Stimulated activated CD4-positive, alpha-beta T cell treated with anti-CD3 and anti-CD28 coated beads, Interleukin-1b, Interleukin-23, amount 100 ng/mL, for 1 hour (primary cell): ENCODE measurements around the gene NCK2.

Experiments used
- DNase-seq, 2 donors: peaks; one replicate each; pipeline ENCODE4 v3.0.0-alpha.2; 2020; ENCODE audit warnings: low read depth in 2 of 2

Gene NCK2

DNA sequence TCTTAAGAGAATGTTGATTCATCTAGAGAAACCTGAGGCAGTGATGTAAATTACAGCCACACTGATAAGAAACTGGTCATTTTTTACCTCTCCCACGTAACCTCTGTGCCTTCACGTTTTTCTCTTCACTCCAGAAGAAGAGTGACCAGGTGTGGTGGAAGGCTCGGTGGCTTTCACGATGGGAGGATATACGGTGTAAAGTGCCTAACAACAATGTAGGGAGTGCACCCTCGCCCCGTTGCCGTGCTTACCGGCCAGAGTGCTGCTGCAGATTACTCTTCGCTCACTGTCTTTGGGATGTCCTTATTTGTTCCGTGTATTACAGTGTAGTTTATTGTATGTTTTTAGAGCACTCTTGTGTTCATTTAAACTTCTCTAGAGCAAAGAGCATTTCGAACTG lies 46.5 kb downstream of the NCK2 start:
- DNase-seq, result no peak

DNA sequence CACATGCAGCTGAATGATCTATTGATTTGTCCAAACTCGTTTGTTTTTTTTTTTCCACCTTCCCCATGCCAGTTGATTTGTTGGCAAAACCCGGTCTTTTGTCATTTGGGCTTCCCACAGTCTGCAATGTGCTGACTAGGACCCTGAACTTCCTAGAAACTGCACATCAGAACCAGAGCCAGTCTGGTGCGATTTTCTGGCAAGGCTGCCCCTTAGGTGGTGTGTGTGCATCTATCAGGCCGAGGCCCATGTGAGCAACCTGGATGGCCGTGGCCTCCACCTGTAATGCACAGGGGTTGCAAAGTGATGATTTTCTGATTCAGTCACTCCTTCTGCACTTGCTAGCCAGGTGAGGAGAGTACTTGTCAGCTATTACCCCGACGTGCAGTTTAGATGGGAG lies 47.8 kb downstream of the NCK2 start:
- DNase-seq, result no peak

DNA sequence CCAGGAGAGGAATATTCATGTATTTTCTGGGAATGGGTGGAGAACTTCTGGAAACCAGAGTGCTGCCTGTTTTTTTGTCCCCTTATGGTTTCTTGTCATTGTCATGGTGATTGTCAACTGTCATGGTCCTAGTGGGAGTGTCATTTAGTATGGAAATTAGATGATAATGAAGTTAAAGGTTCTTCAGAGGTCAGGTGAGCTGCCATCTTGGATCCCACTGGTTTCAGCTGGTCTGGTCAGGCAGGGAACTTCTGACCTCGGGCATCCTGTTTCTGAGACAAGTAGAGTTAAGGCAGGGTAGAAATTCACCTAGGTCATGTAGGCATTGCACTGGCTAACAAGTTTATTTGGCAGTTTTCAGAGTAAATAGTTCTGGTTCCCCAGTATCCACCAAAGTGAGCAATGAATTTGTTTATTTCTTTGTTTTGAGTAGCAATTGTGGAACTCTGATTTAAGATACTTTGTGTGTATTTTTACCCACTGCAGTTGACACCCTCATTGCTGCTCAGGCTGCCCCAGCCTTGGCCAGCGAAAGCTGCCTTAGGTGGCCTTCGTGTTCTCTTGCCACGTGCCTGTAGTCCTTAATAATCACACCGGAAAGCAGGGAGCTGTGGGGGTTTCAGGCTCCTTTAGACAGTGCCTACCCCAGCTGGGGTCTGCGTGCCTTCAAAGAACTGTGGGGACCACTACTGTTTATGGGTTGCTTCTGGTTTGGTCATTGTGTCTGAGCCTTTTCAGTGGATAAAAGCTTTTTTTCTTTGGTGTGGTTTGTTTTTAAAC lies 48.7 kb downstream of the NCK2 start:
- DNase-seq, result no peak

DNA sequence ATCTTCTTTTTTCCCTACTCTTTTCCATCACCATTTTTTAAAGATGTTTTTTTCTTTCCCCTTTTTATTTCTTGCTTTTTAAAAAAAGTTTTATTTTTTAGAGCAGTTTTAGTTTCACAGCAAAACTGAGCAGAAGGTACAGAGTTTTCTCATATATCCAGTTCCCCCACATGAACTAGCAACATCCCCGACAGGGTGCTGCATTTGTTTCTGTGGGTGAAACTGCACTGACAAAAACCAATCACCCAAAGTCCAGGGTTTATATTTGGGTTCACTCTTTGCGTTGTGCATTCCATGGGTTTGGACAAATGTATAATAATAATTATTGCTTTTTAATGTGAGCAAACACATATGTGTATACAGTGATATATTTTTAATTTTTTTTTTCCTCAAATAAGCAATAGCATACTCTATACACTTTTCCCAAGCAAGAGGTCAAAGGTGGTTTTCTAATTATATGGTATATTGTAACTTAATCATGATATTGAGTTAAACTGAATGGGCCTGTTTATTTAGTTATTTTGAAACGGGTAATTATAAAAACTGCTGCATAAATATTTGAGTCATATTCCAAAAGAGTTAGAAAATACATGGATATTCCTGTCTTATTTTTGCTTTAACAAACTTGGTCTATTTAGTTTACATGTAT lies 50.3 kb downstream of the NCK2 start:
- no peak for DNase-seq

DNA sequence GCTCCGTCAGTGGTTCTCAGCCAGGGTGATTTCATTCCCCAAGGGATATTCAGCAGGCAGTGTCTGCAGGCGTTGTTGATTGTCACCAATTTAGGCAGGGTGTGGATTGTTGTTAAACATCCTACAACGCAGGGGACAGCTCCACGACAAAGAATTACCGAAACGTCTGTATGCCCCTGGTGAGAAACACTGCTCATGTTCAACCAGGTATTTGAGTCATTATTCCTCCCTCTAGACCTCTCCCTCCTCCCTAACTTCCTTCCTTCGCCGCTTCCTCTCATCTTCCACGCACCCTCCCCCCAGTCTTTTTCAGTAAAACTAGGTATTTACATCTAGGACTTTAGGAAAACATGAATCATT lies 50.8 kb downstream of the NCK2 start:
- no peak for DNase-seq

DNA sequence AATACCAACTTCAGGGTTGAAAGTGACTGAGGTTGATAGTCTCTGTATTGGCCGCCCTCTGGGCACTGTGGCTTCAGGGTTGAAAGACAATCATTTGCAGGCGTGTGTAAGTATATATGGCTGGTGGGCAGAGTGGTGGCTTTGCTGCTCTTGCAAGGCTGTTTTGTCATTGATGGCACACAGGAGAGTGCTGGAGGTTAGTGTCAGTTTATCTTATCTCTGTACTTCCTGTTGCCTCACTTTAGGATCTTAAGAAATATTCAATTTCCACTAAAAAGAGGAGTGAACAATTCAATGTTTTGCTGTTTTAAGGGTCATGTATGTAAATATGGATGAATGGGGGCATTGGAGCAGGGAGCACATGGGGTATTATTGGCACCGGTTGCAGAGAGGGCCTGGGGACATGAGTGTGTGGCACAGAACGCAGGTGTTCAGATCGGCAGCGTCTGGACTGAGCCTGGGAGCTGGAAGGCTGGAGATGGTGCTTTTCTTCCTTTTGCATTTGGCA lies 51.5 kb downstream of the NCK2 start:
- DNase-seq, result no peak

DNA sequence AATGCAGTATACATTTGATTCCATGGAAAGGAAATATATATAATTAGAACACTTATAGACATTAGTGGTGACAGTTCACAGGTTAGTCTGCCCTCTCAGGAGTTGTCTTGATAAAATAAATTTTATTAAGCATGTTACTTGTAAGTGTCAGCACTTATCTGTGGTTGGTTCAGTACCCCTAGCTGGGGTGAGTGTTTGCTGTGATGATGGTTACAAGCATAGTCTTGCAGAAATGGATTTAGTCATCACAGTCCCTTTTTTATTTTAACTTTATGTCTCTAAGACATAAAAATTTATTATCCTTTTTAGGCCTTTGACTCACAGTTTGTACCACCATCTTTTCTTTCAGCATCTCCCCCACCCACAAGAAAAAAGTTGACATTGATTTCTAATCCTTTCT lies 52.1 kb downstream of the NCK2 start:
- DNase-seq, result no peak

DNA sequence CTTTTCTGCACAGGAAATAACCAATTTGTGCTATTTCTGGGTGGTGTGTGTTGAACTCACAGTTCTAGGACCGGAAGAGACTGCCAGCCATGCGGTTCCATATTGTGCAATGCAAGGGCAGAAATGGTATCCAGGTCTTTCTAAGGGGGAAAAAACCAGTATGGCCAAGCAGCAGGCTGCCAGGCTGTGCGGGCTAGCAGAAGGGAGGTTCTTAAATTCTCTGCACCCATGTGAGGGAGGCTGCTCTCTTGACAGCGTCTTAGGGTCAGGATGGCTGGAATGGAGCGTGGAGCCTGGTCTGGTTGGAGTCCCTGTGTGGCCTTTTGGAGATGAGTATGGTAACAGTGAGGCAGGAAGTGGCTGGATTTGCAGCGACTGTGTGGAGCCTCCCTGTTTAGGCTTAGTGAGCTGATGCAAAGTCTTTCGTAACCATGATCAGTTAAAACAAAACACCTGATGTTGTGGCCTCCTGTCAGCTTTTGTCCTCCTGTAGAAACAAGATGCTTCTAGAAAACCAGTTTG lies 52.6 kb downstream of the NCK2 start:
- no peak for DNase-seq

DNA sequence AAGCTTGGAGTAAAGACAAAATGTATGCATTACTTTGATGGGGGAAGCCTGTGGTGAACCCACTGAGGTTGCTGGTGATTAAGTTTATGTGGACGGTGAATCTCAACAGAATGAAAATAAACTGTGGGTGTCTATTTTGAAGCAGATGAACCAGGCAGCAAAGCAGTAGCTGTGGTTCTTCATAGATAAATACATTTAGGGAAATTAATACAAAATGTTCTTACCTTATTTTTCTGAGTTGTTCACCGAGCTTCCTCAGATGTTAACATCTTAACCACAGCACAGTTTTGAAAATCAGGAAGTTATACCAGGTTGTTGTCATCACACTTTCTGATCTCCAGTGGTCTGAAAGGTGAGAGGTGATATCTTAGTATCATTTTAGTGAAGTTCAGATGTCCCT lies 53.9 kb downstream of the NCK2 start:
- DNase-seq, result no peak

DNA sequence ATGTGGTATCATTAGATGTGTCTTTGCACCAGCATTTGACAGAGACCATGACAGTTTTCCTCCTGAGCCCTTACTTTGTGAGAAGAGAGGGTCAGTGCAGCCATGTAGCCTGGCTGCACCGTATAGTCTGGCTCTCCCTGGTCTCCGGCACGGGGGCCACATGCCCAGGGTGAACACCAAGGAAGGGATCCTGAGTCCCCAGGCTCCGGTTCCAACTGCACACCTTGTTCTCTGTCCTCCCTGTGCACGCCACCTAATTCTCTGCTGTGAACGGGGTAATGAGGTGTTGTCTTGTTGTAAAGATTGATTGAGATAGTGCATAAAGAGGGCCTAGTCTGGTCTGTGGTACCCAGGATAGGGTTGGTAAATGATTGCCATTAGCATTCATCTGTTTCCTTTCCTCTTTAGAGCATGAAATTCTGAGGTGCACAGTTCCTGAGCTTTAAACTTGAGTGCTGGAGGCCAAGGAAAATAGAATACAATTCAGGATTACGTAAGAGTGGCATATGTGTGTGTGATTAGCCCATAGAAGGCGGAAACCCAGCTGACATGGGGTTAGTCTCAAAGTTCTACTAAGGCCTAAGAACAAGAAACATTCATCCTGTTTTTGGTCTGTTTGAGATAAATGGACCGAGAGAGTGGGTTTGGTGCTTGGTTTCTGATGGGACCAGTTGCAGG lies 55.5 kb downstream of the NCK2 start:
- no peak for DNase-seq

DNA sequence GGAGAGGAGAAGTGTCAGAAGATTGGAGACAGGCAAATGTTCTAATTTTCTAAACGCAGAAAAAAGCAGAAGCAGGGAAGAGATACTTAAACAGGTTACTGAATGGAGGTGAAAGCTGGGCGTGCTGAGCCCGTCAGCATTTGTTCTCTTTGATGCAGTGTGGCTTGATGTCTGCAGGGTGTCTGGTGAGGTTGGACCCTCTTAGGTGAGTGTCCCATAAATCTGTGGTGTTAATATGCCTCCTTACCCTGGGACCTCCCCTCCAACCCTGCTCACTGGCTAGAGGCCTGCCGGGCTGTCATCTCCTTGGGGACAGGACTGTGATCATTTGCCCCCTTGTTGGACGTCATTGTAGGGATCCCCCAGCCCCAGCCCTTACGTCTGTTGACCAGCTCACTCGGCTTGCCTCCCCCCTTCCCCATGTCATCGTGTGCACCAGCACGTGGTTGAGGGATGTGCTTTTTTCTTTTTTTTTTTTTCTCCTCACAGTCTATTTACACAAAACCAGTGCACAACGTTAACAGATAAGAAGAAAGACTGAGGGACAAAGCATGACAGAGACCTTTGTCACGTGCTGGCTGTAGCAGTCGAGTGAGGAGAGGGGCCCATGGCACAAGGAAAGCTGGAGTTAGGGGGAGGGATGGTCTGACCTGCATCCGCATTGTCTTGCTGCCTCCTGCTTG lies 56.4 kb downstream of the NCK2 start:
- DNase-seq, result no peak

DNA sequence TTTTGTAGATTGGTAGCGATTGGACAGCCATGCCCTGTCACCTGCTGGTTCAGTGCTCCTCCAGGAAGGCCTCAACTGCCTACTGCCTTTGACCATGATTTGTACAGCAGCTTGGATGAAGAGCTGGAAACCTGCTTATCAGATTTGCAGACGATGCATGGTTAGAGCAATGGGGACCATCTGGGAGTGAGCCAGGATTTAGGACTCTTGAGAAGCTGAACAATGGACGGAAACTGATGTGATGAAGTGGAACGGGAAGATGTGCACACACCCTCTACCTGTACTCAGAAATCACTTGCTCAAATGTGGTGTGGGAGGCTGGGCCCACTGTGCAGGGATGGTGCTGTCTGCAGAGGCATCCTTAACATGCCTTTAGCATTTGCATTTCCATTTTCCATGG lies 57.2 kb downstream of the NCK2 start:
- no peak for DNase-seq

DNA sequence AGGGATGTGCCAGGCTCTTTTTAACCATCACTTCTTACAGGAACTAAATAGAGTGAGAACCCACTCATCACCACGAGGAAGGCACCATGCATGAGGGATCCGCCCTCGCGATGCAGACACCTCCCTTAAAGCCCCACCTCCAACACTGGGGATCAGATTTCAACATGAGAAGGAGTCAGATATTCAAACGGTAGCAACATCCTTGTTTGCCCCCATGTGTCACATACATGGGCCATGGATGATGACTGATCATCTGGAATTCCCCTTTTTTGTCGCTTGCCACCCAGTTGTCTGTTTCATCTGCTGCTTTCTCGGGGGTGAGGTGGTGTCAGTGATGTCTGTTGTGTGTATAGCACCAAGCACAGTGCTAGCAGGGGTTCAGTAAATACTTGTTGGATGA lies 57.9 kb downstream of the NCK2 start:
- peak; percentile 30 to 34 for DNase-seq

DNA sequence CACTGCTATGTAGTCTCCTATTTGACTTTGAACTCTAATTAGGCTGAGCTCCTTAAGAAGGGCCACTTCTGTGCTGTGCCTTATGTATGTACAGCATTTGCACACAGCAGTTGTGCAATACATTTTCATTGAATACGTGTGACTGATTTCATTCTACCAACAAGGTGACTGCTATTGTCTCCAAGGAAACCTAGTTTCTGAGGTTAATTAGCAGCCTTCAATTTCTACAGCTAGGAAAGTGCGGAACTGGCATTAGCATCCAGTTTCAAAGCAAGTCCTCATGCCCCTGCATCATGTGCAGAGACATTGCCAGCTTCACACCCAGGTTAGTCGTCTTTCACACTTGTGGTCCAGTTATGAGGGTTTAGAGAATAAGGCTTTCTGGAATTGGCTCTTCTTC lies 58.6 kb downstream of the NCK2 start:
- DNase-seq, result no peak

DNA sequence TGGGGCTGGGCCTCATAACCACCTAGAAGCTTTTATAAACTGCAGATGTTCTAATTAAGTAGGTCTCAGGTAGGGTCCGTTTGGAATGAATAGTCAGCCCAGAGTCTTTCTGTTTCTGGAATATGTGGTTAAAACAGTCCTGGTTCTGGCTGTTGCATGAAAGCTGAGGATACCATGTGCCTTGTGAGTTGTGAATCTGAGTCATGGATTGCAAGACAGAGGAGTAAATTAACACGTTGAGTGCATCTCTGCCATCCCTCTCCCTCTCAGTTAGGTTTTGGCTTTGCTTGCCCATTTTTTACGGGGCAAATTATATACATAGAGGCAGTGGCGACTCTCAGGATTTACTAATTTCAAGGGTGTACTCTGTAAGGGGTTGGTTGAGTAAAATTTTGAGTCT lies 59.1 kb downstream of the NCK2 start:
- no peak for DNase-seq

DNA sequence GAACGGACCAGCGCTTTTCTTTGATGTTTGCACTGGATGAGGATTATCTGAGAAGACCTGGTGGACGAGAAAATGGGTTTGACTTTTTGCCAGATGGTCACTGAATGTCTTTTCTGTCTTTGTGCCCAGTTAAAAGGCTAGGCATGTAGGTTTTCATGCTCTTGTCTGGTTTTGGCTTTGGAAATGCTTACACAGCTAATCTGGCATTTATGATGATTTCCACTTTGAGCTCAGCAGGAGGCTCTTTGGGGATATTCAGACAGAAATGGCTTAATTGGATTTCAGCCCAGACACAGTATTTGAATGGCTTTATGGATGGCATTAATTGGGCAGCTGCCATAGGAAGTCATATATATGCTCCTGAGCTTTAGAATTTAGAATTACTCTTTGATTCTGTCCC lies 59.6 kb downstream of the NCK2 start:
- DNase-seq, result no peak

DNA sequence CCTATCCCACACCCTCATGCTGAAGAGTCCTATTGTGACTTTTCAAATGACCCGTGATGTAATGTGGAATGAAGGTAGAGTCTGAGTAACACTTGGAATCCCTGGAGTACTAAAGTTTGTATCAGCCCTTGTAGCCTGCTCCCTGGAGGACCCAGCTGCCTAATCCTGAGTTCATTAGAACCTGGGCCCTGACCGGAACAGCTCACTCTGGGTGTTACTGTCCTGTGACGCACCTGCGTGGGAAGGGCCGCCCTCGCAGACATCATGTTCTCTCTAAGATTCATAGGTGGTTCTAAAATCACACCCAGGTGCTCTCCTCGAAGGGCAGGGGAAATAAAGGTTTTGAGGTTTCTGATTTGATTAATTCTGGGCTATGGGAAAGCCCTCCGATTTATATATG lies 62.3 kb downstream of the NCK2 start:
- DNase-seq, result no peak

DNA sequence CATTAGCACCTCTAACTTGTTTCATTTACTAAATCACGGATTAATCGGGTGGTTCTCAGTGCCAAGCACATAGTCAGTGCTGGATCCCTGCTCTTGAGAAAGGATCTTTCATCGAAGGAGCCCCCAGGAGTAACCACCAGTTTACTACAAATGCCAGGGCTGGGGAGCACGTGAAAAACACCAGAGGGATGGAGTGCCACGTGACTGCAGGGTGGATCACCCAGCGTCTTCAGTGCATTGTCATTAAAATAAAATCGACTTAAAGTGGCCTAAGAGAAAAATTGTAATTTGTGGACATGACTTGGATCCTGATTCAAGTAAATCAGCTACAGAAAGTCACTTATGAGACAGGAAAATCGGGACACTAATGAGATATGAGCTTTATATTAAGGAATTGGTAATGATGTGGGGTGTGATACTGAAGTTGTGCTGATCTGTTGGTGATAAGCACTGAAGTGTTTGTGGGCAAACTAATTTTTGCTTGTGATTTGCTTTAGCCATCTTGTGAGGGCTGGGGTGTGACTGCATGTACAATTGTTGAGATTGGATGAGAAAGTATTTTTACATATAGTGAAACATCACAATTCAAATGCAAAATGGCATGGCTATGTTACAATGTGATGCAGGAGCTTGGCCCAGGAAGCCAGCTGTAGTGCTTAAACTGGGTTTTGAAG lies 63.8 kb downstream of the NCK2 start:
- no peak for DNase-seq

DNA sequence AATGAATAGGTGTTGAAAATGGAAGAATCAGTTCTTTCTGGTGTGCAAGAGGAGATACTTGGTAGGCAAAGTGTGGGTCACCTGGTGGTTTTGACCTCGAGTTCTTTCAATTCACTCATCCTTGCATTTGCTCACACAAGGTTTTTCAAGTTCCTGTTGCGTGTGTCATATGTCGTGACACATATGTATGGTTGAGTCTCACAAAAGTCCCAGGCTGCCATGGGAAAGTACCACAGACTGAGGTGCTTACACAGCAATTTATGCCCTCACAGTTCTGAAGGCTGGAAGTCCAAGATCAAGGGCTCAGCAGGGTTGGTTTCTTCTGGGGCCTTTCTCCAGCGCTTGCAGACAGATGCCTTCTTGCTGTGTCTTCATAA lies 64.4 kb downstream of the NCK2 start:
- no peak for DNase-seq

DNA sequence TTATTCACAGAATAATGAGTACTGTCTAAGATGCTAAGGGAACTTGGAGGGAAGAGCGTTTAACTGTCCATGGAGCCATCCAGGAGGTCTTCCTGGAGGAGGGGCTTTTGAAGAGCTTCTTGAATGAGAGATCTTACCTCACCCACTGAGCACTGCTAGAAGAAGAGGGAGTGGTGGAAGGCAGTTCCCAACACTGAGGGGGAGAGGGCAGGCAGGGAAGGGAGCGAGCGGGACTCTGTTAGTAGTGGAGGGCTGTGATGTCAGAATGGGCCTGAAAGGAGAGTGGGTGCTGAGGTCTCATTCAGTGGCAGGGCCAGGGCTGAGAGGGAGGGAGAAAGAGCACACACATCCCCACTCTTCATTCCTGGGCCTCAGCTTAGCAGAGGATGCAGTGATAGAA lies 65.0 kb downstream of the NCK2 start:
- DNase-seq, result no peak

DNA sequence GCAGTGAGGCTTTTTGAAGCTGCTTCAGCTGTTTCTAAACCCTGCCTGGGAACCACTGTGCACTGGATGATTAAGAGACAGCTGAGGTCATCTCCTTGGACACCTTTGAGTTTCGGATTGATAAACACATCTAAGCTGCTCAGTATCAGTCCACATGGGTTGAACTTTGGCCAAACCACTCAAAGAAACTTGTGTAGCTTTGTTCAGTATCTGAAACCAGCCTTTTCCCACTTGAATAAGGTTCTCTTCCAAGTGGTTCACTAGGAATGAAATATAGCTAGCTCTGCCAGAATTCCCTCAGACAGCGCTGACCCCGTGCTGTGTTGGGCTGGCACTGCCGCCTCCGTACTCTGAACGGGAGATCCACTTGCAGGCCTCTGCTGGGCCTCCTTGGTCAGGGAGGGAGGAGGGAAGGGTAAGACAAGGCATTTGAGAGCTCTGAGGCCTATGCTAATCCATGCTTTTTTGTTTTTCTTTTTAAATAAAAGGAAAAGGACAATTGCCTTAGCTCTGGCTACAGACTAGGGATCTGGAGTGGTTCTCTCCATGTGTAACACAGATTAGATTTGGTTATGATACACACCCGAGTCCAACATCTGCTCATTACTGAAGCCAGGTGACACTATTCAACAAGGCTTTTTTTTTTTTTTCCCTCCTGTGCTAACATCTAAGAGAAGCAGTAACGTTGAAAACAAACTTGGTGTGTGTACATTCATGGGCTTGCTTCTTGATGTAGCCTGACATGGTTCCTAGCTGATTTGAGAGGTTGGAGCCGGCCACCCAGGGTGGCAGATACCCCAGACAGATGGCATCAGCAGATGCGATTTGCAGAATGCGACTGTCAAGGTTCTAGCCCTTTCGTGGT lies 67.7 kb downstream of the NCK2 start:
- DNase-seq, result no peak
